H9 (cell line): ENCODE measurements around the gene SESN2. TPM values are rescaled to one million over a fixed set of nuclear protein-coding genes. Genes with fewer than 3 reads are reported as not detected.

Experiments used
- DNase-seq: peaks from one replicate; pipeline ENCODE4 v3.0.0-alpha.2; 2017
- H2AFZ ChIP-seq: one replicate; pipeline ENCODE4 v1.6.1; 2013; ENCODE audit warnings: mild to moderate bottlenecking, low read length, control low read depth, moderate library complexity
- H2AK5ac ChIP-seq: 2 replicates; pipeline ENCODE4 v1.6.1; 2013; ENCODE audit warnings: low read length, control low read depth, mixed read lengths; ENCODE audit not compliant: insufficient read length
- H2BK120ac ChIP-seq: one replicate; pipeline ENCODE4 v1.6.1; 2013; ENCODE audit warnings: low read depth, mild to moderate bottlenecking, low read length, control low read depth, inconsistent platforms; ENCODE audit not compliant: poor library complexity, severe bottlenecking
- H2BK12ac ChIP-seq: 2 replicates; pipeline ENCODE4 v1.6.1; 2013; ENCODE audit warnings: low read length, control low read depth, mixed read lengths, low read depth; ENCODE audit not compliant: insufficient read length
- H2BK15ac ChIP-seq: 2 replicates; pipeline ENCODE4 v1.6.1; 2013; ENCODE audit warnings: low read depth, low read length, control low read depth
- H2BK20ac ChIP-seq: one replicate; pipeline ENCODE4 v1.6.1; 2013; ENCODE audit warnings: low read depth, mild to moderate bottlenecking, low read length, control low read depth, inconsistent platforms; ENCODE audit not compliant: poor library complexity, severe bottlenecking
- H2BK5ac ChIP-seq: 2 replicates; pipeline ENCODE4 v1.6.1; 2013; ENCODE audit warnings: low read length, control low read depth, mixed read lengths; ENCODE audit not compliant: insufficient read length
- H3K14ac ChIP-seq: 2 replicates; pipeline ENCODE4 v1.6.1; 2013; ENCODE audit warnings: low read length, control low read depth; ENCODE audit not compliant: insufficient read depth
- H3K18ac ChIP-seq: 2 replicates; pipeline ENCODE4 v1.6.1; 2013; ENCODE audit warnings: low read depth, mild to moderate bottlenecking, mixed read lengths, low read length, control low read depth; ENCODE audit not compliant: insufficient read length
- H3K23ac ChIP-seq: 2 replicates; pipeline ENCODE4 v1.6.1; 2013; ENCODE audit warnings: low read length, control low read depth, mixed read lengths, low read depth; ENCODE audit not compliant: insufficient read length
- H3K23me2 ChIP-seq: 2 replicates; pipeline ENCODE4 v1.6.1; 2013; ENCODE audit warnings: low read depth, mild to moderate bottlenecking, mixed read lengths, low read length, control low read depth; ENCODE audit not compliant: insufficient read length, poor library complexity, severe bottlenecking
- H3K27ac ChIP-seq: 2 replicates; pipeline ENCODE4 v1.5.1; 2013; ENCODE audit warnings: low read length, control low read depth, mixed read lengths, low read depth; ENCODE audit not compliant: insufficient read length
- H3K27me3 ChIP-seq: 2 replicates; pipeline ENCODE4 v1.6.1; 2013; ENCODE audit warnings: low read length, control low read depth, inconsistent platforms; ENCODE audit not compliant: insufficient read depth
- H3K4ac ChIP-seq: 2 replicates; pipeline ENCODE4 v1.6.1; 2013; ENCODE audit warnings: low read depth, mild to moderate bottlenecking, control low read depth, inconsistent platforms, low read length, moderate library complexity
- H3K4me1 ChIP-seq: 2 replicates; pipeline ENCODE4 v1.6.1; 2013; ENCODE audit warnings: low read length, control low read depth, inconsistent platforms; ENCODE audit not compliant: insufficient read depth
- H3K4me2 ChIP-seq: 2 replicates; pipeline ENCODE4 v1.6.1; 2013; ENCODE audit warnings: low read length, control low read depth, mixed read lengths; ENCODE audit not compliant: insufficient read length, insufficient read depth
- H3K56ac ChIP-seq: 2 replicates; pipeline ENCODE4 v1.6.1; 2013; ENCODE audit warnings: low read depth, mild to moderate bottlenecking, mixed read lengths, low read length, control low read depth; ENCODE audit not compliant: insufficient read length
- H3K79me1 ChIP-seq: 2 replicates; pipeline ENCODE4 v1.6.1; 2013; ENCODE audit warnings: low read depth, mild to moderate bottlenecking, moderate library complexity, low read length, control low read depth, inconsistent platforms; ENCODE audit not compliant: insufficient read depth, poor library complexity, severe bottlenecking
- H3K79me2 ChIP-seq: 2 replicates; pipeline ENCODE4 v1.6.1; 2013; ENCODE audit warnings: low read length, control low read depth, inconsistent platforms; ENCODE audit not compliant: insufficient read depth
- H3K9ac ChIP-seq: 2 replicates; pipeline ENCODE4 v1.6.1; 2013; ENCODE audit warnings: low read length, control low read depth, mixed read lengths; ENCODE audit not compliant: insufficient read length; ENCODE audit errors: extremely low read depth
- H3K9me3 ChIP-seq: one replicate; pipeline ENCODE4 v1.6.1; 2013; ENCODE audit warnings: low read depth, low read length, inconsistent platforms; ENCODE audit not compliant: control insufficient read depth
- H3T11ph ChIP-seq: one replicate; pipeline ENCODE4 v1.6.1; 2013; ENCODE audit warnings: mild to moderate bottlenecking, low read length, control low read depth, inconsistent platforms
- H4K20me1 ChIP-seq: one replicate; pipeline ENCODE4 v1.6.1; 2013; ENCODE audit not compliant: control insufficient read depth, insufficient read length, insufficient read depth
- H4K5ac ChIP-seq: 2 replicates; pipeline ENCODE4 v1.6.1; 2013; ENCODE audit warnings: low read depth, mild to moderate bottlenecking, mixed read lengths, low read length, control low read depth; ENCODE audit not compliant: insufficient read length
- H4K8ac ChIP-seq: replicated peaks from 2 replicates; pipeline ENCODE4 v1.6.1; 2013; ENCODE audit warnings: low read length, control low read depth, mixed read lengths, low read depth; ENCODE audit not compliant: insufficient read length
- H4K91ac ChIP-seq: 2 replicates; pipeline ENCODE4 v1.6.1; 2013; ENCODE audit warnings: low read depth, mild to moderate bottlenecking, moderate library complexity, mixed read lengths, low read length, control low read depth; ENCODE audit not compliant: insufficient read length
- H3K27ac Mint-ChIP-seq, 3 experiments: 2 replicates in 2 of 3; 3 replicates in 1 of 3; pipeline ENCODE4 v1.8.0; 2020 to 2021; ENCODE audit warnings: mixed read lengths in 3 of 3, mild to moderate bottlenecking in 1 of 3, moderate library complexity in 1 of 3
- H3K27me3 Mint-ChIP-seq: 2 replicates; pipeline ENCODE4 v1.8.0; 2021; ENCODE audit warnings: low read depth, mild to moderate bottlenecking, moderate library complexity, mixed read lengths
- H3K36me3 Mint-ChIP-seq, 3 experiments: 2 replicates in 2 of 3; 3 replicates in 1 of 3; pipeline ENCODE4 v1.8.0; 2020 to 2021; ENCODE audit warnings: low read depth in 3 of 3, mixed read lengths in 3 of 3; ENCODE audit not compliant: insufficient read depth in 1 of 3
- H3K4me1 Mint-ChIP-seq, 2 experiments: 2 replicates each; pipeline ENCODE4 v1.8.0; 2020; ENCODE audit warnings: mixed read lengths in 2 of 2
- H3K4me3 Mint-ChIP-seq, 2 experiments: 2 replicates in 1 of 2; 3 replicates in 1 of 2; pipeline ENCODE4 v1.8.0; 2020 to 2021; ENCODE audit warnings: mild to moderate bottlenecking in 2 of 2, mixed read lengths in 2 of 2, moderate library complexity in 1 of 2
- H3K9me3 Mint-ChIP-seq, 2 experiments: 2 replicates in 1 of 2; 3 replicates in 1 of 2; pipeline ENCODE4 v1.8.0; 2020; ENCODE audit warnings: mild to moderate bottlenecking in 2 of 2, mixed read lengths in 2 of 2, moderate library complexity in 1 of 2
- WGBS: extraction: QIAGEN DNeasy Blood & Tissue Kit; methylation state at CpG from one replicate; pipeline ENCODE4 v1.1.7; 2013; ENCODE audit warnings: missing lambda C conversion rate, low lambda C conversion rate, mixed read lengths; ENCODE audit not compliant: insufficient read length; ENCODE audit errors: extremely low coverage; 5-methylcytosine and 5-hydroxymethylcytosine counted together
- total RNA-seq: library from RNA; stranded (reverse); gene quantifications from 2 replicates; pipeline ENCODE4 v1.2.1, GENCODE V29; 2021
- TF ChIP-seq, protein P1 (sequence below): fragments of 200-600 bp; sonication (generic); conservative IDR thresholded peaks from 3 replicates; pipeline ENCODE4 v1.8.0; 2021; ENCODE audit warnings: antibody characterized with exemption, mild to moderate bottlenecking

The SESN2 gene
- total RNA-seq, 1 experiment from 2014 or later = 24.6 TPM

DNA sequence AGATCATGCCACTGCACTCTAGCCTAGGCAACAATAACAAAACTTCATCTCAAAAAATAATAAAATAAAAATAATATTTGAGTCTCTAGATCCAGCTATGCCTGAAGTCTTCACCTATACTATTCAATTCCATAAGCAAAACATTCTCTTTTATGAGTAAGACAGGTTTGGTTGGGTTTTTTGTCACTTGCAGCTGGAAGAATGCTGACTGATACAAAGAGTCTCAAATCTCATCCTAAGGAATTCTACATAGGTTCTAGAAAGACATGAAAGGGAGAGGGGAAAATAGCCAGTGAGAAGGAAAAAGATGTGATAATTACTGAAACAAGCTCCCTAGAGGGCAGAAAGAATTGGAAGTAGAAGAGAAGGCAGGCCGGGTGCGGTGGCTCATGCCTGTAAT is 39.1 kb downstream of the SESN2 start:
- no peaks in the 10 kb centered on the region for H3K9me3 ChIP-seq
- Mint-ChIP-seq H3K4me1 (peaks cover 16% of the 10 kb centered on the region in 2 experiments), H3K36me3 (peaks cover 0 to 7% (median 0%) of the 10 kb centered on the region in 3 experiments; a peak in 2 of 7 replicates), H3K27ac (no peak overlapping the region), H3K9me3 (peaks cover 0 to 5% of the 10 kb centered on the region in 2 experiments; a peak in 1 of 5 replicates), H3K27me3 (no peaks in the 10 kb centered on the region), H3K4me3 (no peak overlapping the region)
- H2BK120ac ChIP-seq = no peak overlapping the region
- TF ChIP-seq, protein P1, sequence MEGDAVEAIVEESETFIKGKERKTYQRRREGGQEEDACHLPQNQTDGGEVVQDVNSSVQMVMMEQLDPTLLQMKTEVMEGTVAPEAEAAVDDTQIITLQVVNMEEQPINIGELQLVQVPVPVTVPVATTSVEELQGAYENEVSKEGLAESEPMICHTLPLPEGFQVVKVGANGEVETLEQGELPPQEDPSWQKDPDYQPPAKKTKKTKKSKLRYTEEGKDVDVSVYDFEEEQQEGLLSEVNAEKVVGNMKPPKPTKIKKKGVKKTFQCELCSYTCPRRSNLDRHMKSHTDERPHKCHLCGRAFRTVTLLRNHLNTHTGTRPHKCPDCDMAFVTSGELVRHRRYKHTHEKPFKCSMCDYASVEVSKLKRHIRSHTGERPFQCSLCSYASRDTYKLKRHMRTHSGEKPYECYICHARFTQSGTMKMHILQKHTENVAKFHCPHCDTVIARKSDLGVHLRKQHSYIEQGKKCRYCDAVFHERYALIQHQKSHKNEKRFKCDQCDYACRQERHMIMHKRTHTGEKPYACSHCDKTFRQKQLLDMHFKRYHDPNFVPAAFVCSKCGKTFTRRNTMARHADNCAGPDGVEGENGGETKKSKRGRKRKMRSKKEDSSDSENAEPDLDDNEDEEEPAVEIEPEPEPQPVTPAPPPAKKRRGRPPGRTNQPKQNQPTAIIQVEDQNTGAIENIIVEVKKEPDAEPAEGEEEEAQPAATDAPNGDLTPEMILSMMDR = no peak
- H3K9ac ChIP-seq = no peak overlapping the region
- H2AK5ac ChIP-seq = no peak overlapping the region
- H4K8ac ChIP-seq = no peak overlapping the region
- no peak for DNase-seq
- no peak overlapping the region for H3T11ph ChIP-seq
- no peak overlapping the region for H2BK12ac ChIP-seq
- no peak overlapping the region for H3K23ac ChIP-seq
- no peak overlapping the region for H2AFZ ChIP-seq
- H4K5ac ChIP-seq = no peak overlapping the region
- H3K79me2 ChIP-seq = no peaks in the 10 kb centered on the region
- H4K20me1 ChIP-seq = no peaks in the 10 kb centered on the region
- H3K4me1 ChIP-seq = peaks cover 2% of the 10 kb centered on the region; the same call in 1 of the 2 replicates
- H3K4me2 ChIP-seq = no peak overlapping the region
- no CpG with 5 or more reads among the region's 2 CpGs for WGBS
- H2BK20ac ChIP-seq = no peak overlapping the region
- H3K79me1 ChIP-seq = no peaks in the 10 kb centered on the region
- H3K56ac ChIP-seq = no peak overlapping the region
- H3K27ac ChIP-seq = no peak overlapping the region
- no peaks in the 10 kb centered on the region for H3K27me3 ChIP-seq
- H4K91ac ChIP-seq = no peak overlapping the region
- H3K4ac ChIP-seq = no peak overlapping the region
- no peaks in the 10 kb centered on the region for H3K23me2 ChIP-seq
- H2BK5ac ChIP-seq = no peak overlapping the region
- no peak overlapping the region for H2BK15ac ChIP-seq
- H3K18ac ChIP-seq = no peak overlapping the region
- H3K14ac ChIP-seq = no peak overlapping the region
